ENCODE data around the gene TUBGCP3.
"Not testable (repeated sequence)": the region's sequence is repeated elsewhere in the genome, so short reads cannot be mapped to it uniquely, and the experiment has no call there.

The TUBGCP3 gene

GRCh38 chr13:112576191-112576590 lies 11.8 kb downstream of the TUBGCP3 start:
- no peak for DNase-seq

- no peak for DNase-seq
Observed at GRCh38 chr13:112575675-112576074, 12.3 kb downstream of the TUBGCP3 start.

DNA sequence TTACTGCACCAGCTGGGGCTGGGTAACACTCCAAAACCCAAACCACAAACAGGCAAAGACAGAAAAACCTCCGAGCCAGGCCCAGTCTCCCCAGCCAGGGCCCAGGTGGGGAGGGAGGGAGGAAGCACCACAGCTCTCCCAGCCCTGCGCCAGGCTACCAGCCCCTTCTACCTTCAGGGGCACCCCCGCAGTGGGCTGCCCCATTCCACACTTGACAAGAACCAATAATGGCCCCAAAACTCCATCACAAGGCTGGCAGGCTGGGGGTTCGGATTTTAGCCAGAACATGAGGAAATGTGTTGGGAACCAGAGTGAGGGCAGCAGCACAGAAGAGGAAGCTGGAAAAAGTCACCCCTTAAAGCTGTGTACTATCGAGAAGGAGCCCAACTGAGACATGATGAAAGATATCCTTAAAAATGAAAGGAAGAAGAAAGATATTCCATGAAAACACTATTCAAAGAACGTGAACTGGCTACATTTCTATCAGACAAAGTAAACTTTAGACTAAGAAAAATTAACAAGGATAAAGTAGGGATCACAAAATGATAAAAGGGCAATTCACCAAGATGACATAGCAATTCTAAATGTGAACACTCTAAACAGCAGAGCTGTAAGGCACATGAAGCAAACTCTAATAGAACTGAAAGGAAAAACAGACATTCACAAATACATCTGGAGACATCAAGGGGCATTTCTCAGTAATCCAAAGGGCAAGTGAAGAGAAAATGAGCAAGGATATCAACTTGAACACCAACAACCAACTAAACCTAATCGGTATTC lies 12.9 kb downstream of the TUBGCP3 start:
- DNase-seq = no peak

- no peak for DNase-seq
Observed at GRCh38 chr13:112574416-112574815, 13.5 kb downstream of the TUBGCP3 start.

DNA sequence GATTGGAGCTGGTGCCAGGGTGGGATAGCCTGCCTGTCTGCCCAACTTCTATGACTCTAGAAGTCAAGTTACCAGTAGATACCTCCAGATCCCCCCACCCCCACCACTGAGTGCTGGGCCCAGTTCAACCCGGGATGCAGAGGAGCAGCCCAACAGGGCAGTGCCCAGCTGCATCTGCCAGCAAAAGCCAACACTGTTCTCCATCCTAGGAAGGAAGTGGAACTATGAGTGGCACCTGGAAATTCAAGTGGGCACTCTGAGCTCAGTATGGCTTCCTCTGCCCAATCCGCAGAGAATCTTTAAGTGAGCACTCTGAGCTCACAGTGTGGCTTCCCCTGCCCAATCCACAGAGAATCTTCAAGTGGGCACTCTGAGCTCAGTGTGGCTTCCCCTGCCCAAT lies 14.2 kb downstream of the TUBGCP3 start:
- DNase-seq = no peak

GRCh38 chr13:112572366-112572765 lies 15.6 kb downstream of the TUBGCP3 start:
- no peak for DNase-seq

DNA sequence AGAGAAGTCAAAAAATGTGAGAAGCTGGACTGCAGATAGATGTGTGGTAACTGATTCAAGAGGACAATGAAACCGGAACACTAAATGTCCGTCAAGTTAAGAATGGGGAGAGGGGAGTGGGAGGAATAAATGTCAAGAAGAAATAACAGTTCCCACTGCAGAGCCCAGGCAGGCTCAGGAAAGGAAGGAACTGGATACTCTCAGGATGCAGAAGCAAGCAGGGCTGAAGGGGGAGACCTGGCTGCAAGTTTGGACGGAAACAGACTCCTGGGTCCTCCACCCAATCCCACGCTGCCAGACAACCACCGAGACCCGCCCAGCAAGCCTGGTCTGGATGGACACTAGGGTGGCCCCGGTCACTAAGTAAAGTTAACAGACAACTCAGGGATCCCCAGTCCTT lies 18.1 kb downstream of the TUBGCP3 start:
- no peak for DNase-seq

DNA sequence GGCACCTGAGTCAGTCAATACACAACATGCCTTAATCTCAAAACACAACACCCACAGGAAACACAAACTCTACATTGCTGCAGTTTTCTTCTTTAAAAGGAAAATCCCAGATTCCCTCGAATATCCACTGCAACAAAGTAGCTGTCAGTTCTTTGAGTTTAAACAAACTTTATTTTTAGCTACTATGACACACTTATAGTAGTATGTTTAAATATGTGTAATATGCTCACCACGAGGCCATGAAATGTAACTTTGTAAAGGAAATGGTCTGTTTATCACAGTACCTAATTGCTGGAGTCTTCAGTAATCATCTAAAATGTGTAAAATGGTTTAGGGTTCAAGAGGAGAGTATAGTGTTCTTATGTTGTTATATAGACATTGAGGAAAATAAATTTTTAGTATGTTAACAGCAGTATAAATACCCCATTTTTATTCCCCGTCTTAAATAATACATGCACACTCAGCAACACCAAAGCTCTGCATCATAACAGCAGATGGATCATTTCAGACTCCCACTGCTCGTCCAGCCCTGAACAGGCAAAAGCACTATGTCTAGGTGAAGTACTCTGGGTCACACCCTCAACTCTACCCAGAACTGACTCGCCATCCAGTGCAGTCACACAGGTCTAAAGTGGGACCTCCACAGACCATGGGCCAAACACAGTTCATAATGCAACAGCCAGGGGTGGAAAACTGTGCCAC lies 20.6 kb downstream of the TUBGCP3 start:
- no peak for DNase-seq

DNA sequence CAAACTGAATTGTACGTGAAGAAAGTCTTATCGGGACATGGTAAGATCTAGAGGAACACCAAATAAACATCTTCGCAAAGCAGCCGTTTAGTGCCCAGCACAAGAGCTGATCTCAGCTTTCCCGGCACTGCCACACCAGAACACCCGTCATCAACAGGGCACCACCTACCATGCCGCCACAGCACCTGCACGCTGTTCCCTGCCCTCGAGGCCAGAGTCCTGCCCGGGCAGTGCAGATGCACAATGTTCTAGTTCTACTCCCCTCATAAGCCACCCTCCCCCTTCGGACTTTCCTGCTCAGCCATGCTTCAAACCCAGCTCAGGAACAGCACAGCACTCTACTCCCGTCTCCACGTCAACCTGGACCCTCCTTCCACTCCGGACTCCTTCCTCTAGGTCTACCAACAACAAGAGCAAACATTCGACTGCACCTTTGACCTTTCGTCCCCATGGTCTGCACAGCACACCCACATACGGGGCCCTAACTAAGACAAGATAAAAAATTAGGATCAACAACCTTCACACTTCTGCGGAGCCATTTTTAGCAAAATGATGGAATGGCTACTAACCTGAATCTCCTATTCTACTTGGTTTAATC lies 25.1 kb downstream of the TUBGCP3 start:
- no peak for DNase-seq

- DNase-seq = no peak
Observed at GRCh38 chr13:112562254-112562653, 25.7 kb downstream of the TUBGCP3 start.

DNA sequence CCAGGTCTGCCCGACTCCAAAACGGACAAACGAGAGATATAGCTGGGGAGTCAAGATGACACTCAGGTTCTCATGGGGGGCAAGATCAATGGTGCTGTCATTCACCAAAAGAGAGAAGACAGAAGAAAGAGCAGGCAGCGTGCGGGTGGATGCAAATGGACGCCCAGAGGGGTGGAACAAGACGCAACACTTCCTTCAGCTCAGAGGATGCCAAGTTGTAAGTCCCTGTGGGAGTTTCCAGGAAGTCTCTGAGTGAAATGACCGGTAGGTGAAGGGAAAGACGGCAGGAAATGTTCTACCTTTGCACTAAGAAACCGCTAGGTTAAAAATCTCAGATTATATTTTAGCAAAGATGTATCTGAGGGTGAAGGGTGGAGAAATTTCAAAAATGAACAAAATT lies 26.5 kb downstream of the TUBGCP3 start:
- DNase-seq = no peak

DNA sequence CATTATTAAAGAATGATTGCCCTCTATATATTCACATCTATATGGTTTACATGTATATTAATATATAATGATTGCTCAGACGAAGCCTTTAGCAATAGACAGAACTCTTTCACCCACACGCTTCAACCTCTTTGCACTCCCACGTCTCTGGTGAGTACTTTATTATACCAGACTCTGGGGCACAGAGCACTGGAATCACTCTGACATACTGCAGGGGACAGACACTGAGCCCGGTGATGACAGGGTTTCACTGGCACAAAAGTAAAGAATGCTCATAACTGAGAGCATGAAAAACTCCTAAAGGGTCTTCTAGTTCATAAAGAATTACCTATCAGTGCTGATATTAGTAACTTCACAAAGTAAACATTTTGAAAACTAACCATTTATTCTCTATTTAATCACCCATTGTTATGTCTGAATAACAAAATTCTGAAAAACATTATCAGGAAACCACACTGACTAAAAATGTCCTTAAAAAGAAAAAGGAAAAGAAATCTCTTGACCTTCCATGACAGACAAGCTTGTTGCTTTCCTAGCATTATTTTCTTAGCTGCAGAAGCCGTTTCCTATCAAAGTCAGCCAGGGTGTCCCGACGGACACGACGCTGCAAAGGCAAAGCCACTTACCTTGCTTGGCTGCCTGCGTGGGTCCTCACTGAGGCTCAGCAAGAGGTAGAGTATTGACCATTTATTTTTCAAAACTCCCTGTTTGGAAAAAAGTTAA lies 29.1 kb downstream of the TUBGCP3 start:
- DNase-seq = no peak

DNA sequence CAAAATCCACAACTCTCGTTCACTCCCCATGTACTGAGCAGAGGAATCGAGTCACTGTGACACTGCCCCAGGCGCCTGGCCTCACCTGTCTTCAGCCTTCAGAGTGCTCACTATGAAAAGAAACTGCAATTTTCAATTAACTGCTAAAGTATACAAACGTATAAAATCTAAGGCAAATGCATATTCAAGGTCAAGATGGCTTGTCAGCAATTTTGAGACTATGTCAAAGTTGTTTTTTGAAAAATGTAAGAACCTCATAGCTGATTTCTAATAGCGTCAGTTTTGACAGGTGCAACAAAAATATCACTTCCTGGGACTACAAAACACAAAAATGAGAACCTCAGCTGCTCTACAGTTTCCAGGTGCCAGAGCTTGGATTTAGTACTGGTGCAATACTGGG lies 31.4 kb downstream of the TUBGCP3 start:
- DNase-seq = no peak

DNA sequence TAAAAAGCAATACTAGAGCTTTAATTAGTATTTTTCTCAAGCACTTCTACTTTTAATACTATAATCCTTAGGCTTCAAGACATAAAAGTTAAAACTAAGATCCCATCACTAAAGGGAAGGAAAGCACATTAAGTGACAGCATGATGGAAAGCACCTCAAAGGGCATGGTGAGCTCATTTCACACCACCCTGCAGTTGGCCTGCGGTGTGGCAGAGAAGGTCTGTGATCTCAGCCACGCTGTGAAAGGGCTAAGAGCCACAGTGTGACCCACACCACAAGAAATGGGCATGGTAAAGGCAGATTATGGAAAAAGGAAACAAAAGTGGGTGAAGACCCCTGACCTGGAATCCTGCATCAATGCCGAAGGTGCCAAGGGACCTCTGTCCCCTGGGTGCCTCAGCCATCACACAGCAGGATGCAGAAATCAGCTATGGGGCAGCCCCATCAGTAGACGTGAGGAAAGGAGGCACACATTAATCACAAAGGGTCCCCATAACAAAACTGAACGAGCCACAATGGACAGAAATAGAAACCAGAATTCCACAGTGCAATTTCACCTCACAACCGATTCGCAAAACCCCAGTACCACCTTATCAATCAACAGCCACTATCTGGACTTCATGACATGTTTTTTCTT lies 33.6 kb downstream of the TUBGCP3 start:
- no peak for DNase-seq

- DNase-seq = not testable (repeated sequence)
Observed at GRCh38 chr13:112548975-112549374, 39.0 kb downstream of the TUBGCP3 start.

GRCh38 chr13:112545856-112546255 lies 42.1 kb downstream of the TUBGCP3 start:
- no peak for DNase-seq

GRCh38 chr13:112532837-112533745 lies 54.9 kb downstream of the TUBGCP3 start:
- no peak for DNase-seq

GRCh38 chr13:112531263-112531794 lies 56.6 kb downstream of the TUBGCP3 start:
- DNase-seq = no peak

GRCh38 chr13:112530861-112531260 lies 57.1 kb downstream of the TUBGCP3 start:
- no peak for DNase-seq

DNA sequence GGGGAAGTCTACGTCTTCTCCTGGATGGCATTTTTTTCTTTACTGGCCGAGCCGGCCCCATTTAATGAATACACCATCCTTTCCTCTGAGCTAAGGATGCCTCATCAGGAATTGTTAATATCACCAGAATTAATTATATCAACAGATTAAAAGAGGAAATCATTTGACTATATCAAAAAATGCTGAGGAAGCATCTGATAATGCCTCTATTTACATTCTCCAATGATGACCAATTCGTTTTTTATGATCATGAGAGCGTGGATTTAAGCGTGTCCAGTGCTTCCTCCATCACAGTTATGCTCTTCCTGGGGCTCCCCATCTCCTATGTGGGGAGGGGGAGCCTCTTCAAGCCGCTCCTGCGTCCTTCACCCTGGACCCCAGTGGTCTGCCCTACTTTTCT lies 58.7 kb downstream of the TUBGCP3 start:
- no peak for DNase-seq

GRCh38 chr13:112526146-112526853 lies 61.7 kb downstream of the TUBGCP3 start:
- no peak for DNase-seq

Measured in CD4-positive, alpha-beta T cell treated with Interleukin-17A for 1 hour (primary cell).